ENCODE measurements around the gene SNIP1.

Gene SNIP1

DNA sequence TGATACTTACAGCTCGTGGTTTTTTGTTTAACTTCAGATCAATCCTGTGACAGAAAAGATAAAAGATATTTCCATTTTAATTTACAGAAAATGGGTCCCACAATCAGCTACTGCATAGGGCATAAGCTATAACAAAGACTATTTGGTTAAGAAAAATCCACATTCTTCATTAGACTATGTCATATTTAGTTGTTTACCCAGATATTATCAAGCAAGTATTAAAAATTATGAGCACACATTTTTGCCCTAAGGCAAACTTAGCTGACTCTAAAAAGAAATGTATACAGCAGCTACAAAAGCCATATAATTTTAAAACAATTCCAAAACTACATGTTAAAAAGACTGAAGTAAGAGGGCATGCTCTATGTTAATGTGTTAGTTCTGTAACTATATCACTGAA is 58.2 kb downstream of the SNIP1 start:
- H3K4me1 ChIP-seq (ENCODE audit: control insufficient read depth in 1 of 2, insufficient read depth in 1 of 2, low read depth in 1 of 2, low read length in 1 of 2) = no peaks in the 10 kb centered on the region
- TF ChIP-seq, protein P1, sequence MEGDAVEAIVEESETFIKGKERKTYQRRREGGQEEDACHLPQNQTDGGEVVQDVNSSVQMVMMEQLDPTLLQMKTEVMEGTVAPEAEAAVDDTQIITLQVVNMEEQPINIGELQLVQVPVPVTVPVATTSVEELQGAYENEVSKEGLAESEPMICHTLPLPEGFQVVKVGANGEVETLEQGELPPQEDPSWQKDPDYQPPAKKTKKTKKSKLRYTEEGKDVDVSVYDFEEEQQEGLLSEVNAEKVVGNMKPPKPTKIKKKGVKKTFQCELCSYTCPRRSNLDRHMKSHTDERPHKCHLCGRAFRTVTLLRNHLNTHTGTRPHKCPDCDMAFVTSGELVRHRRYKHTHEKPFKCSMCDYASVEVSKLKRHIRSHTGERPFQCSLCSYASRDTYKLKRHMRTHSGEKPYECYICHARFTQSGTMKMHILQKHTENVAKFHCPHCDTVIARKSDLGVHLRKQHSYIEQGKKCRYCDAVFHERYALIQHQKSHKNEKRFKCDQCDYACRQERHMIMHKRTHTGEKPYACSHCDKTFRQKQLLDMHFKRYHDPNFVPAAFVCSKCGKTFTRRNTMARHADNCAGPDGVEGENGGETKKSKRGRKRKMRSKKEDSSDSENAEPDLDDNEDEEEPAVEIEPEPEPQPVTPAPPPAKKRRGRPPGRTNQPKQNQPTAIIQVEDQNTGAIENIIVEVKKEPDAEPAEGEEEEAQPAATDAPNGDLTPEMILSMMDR (IDR thresholded peaks at IDR 0.05) = no peak
- H3K27me3 ChIP-seq = no peaks in the 10 kb centered on the region
- H3K36me3 ChIP-seq = peaks cover 69% of the 10 kb centered on the region
- no peak overlapping the region for H3K27ac ChIP-seq
- H3K4me3 ChIP-seq (ENCODE audit: low read depth in 1 of 2, low read length in 1 of 2) = no peak overlapping the region
- no peaks in the 10 kb centered on the region for H3K9me3 ChIP-seq

DNA sequence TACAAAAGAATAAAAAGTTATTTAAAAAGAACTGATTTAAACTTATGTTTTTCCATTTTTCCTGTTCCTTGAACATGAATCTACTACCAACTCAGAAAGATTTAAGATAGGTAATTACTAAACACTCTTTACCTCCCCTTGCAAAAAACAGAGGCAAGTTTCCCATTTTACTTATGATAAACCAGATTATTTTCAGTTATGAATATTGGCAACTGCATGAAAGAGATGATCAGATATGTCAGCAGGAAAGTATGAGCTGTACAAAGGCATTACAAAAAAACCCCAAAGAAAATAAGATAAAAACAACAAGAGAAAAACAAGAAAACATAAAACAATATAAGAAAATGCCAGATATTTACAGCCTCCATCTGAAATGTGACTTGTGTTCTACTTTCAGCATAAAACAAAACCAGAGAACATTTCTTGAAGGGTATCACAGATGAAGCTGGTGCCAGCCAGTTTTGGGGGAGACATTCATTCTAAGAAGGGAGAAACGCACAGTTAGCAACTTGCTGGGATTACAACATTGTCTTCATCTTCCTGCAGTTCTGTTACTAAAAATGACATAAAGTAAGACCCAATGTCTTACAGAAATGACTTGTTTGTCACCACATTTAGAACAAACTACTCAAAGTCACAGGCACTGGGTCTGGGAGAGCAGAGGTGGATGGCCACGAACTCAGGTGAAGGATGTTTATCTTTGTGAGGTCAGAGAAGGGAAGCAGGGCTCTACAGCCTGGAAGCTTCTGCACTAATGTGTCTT is 60.6 kb downstream of the SNIP1 start:
- no peaks in the 10 kb centered on the region for H3K27me3 ChIP-seq

DNA sequence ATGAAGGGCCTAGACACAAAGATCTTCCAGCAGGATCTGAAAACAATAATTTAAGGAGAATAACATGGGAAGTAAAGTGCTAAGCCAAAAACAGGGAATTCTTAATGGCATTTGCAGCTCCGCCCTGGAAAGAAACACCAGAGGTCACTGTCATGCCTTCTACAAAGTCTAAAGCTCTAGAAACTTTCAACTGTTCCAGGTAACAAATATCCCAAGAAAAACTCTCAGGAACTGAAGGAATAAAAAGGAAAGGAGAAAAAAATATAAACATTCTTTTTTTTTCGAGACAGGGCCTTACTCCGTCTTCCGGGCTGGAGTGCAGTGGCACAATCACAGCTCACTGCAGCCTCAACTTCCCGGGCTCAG is 66.5 kb downstream of the SNIP1 start:
- peak overlapping the region in 1 of 2 experiments; percentile 48 for H3K4me3 ChIP-seq (ENCODE audit: low read depth in 1 of 2, low read length in 1 of 2)
- TF ChIP-seq, protein P1 (IDR thresholded peaks at IDR 0.05) = no peak

More for the DNA sequence above, 60.6 kb downstream of the SNIP1 start:
- Histone ChIP-seq H3K4me3 (ENCODE audit: low read depth in 1 of 2, low read length in 1 of 2) (no peak overlapping the region), H3K4me1 (ENCODE audit: control insufficient read depth in 1 of 2, insufficient read depth in 1 of 2, low read depth in 1 of 2, low read length in 1 of 2) (no peaks in the 10 kb centered on the region), H3K27ac (no peak overlapping the region), H3K9me3 (no peaks in the 10 kb centered on the region), H3K36me3 (peaks cover 56% of the 10 kb centered on the region)
- TF ChIP-seq, protein P1 (IDR thresholded peaks at IDR 0.05) = no peak

DNA sequence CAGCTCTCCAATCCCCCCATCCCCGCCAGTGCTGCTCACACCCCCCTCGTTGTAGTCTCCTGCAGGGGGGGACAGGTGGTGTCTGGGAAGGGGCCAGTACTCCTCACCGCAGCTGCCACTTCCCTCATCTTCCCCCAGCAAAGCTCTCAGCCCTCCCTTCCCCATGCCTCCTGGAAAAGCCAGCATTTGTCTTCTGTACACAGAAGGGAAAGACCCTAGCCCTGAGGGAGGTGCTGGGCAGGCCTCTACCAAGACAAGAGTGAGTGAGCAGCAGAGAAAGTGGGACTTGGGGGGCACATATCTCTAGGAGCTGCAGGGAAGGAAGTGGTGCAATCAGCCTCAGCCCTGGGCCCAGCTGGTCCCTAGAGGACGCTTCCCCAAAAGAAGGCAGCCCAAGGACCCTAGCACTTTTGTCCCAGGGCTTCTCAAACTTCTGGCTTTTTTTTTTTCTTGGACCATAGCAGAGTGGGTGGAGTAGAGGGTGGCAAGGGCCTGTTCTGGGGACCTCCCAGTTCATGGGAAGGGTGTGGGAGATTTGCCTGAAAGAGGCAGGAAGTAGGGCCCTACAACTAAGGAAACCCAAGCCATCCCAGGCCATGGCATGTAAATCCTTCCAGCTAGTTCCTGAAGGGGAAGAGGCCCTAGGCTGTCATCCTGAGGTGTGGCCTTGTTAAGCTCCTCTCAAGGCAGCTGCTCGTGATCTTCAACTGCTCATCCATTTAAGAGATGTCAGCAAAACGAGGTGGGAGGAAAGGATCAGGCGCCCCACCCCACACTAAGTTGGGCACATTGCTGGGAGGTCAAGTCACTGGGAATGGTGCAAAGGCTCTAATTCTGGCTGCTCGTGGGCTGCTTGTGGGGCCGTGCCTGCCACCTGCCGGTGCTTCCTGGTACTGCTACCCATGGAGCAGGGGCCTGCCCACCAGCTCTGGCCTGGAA is 67.1 kb downstream of the SNIP1 start:
- peak overlapping the region; percentile 33 to 48 for H3K4me3 ChIP-seq (ENCODE audit: low read depth in 1 of 2, low read length in 1 of 2)
- H3K36me3 ChIP-seq = peaks cover 48% of the 10 kb centered on the region
- H3K27ac ChIP-seq = peak overlapping the region; percentile 84

More for the DNA sequence above, 66.5 kb downstream of the SNIP1 start:
- H3K27me3 ChIP-seq = no peaks in the 10 kb centered on the region
- H3K4me1 ChIP-seq (ENCODE audit: control insufficient read depth in 1 of 2, insufficient read depth in 1 of 2, low read depth in 1 of 2, low read length in 1 of 2) = peaks cover 26% of the 10 kb centered on the region in 2 experiments
- peaks cover 45% of the 10 kb centered on the region for H3K36me3 ChIP-seq
- no peaks in the 10 kb centered on the region for H3K9me3 ChIP-seq
- peak overlapping the region; percentile 84 for H3K27ac ChIP-seq

More for the DNA sequence above, 67.1 kb downstream of the SNIP1 start:
- no peaks in the 10 kb centered on the region for H3K27me3 ChIP-seq
- peaks cover 26% of the 10 kb centered on the region in 2 experiments for H3K4me1 ChIP-seq (ENCODE audit: control insufficient read depth in 1 of 2, insufficient read depth in 1 of 2, low read depth in 1 of 2, low read length in 1 of 2)
- no peaks in the 10 kb centered on the region for H3K9me3 ChIP-seq
- TF ChIP-seq, protein P1 (IDR thresholded peaks at IDR 0.05) = peak; percentile 96

All from neutrophil (primary cell).